ENCODE data around the gene SRF.
"Not testable (repeated sequence)": the region's sequence is repeated elsewhere in the genome, so short reads cannot be mapped to it uniquely, and the experiment has no call there.

The SRF gene

DNA sequence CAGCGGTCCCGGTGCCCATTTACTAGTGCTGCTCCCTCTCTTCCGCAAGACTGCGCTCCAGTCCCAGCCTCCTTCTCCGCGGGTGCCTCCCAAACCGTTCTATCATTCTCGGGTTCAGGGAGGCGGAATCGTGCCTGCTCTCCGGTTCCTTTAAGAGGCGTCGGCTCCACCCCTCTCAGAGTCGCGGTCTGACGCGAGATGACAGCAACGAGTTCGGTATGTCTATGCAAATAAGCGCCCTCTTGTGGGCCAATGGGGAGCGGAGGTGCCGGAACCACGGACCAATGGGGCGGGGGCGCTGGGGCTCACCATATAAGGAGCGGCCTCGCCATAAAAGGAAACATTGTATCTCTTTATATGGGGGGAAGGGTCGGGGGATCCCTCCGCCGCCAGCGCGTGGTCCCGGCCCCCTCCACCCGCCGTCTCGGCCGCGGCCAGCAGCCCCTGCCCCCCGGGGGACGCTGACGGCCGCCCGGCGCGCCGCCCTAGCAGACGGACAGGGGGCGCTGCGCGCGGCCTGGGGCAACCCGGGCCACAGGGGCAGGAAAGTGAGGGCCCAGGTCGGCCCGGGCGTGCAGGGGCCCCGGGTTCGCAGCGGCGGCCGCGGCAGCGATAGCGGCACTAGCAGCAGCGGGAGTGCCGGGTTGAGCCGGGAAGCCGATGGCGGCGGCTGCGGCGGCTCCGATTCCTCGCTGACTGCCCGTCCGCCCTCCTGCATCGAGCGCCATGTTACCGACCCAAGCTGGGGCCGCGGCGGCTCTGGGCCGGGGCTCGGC, at the start of gene SRF:
Gene SRF (plus strand): TSS at position 339 of the 776 bp plus-strand sequence. CDS start 388 bp downstream, at position 727.
- peak; percentile 100 for DNase-seq

DNA sequence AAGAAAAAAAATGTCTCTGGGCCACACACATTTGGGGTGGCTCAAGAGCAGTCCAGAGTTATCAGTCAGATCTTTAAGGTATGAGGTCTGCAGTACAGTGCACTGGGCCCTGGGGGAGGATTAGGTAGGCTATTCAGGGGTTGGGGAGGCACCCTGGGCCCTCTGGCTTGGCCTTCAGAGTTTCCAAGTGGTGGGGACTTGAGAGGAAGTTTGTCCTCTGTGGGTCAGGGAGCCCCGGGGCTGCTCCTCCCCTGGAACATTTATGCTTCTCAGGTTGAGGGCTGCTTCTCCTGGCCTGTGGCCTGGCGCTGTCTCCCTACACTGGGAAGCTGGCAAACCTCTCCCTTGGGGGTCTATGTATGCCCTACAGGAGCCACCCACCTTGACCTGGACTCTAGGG, 48.9 kb upstream of the SRF start:
- no peak for DNase-seq

DNA sequence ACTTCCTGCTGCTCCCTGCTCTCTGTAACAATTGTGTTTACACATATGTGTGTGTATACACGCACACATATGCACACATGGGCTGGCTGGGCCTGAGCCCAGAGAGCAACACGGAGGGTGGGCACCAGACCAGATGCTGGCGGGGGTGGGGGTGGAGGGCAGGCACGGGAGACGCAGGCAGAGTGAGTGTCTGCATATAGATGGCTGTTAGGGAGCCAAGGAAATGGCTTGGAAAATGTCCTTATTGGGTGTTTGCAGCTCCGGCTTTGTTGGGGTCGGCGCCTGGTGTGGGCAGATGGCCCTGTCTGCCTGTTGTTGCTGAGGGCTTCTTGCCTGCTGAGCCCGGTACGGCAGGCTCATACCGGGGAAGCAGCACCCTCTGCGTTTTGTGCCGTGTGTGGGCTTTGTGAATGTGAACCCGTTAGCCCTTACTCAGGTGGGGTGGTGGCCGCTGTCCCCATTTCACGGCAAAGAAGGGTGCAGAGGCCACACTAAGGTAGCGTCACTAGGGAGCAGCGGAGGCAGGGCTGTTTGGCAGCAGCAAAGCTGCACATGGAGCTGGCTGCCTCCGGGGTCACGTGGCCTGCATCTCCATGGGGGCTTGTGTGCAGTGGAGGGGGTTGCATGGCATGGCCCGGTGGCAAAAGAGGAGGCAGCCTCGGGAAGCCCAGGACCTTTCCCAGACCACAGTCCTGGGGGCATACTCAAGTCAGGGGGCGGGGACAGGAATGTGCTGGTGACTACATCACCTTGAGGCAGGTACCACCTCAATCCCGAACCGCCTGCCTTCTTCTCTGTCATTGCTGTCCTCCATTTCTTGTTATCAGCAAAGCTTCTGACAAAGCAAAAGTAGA, 47.4 kb upstream of the SRF start:
- DNase-seq = no peak

DNA sequence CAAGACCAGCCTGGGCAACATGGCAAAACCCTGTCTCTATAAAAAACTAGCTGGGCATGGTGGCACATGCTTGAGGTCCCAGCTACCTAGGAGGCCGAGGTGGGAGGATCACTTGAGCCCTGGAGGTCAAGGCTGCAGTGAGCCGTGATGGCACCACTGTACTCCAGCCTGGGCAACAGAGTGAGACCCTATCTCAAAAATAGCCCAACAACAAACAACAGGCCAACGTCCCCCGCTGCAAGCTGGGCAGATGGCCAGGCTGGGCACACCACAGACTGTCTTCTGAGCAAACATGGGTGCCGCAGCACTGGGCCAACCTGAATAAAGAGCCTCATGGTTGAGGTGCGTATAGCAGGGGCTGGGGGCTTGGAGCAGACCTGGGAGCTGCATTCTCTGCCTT, 46.6 kb upstream of the SRF start:
- DNase-seq = no peak

DNA sequence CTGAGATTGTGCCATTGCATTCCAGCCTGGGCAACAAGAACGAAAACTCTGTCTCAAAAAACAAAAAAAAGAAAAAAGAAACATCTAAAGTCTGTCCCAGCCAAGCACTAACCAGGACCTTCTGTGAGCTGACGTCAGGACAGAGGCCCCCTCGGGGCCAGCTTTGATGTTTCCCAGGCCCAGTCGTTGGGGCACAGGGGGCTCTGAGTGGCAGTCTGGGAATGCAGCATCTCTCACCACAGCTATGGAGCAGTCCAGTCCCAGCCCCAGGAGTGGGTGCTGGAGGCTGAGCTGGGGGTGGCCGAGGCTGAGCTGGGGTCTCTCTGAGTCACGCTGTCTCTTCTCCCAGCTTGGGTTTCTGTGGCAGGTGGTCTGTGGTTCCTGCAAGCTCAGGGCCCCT, 46.0 kb upstream of the SRF start:
- no peak for DNase-seq

DNA sequence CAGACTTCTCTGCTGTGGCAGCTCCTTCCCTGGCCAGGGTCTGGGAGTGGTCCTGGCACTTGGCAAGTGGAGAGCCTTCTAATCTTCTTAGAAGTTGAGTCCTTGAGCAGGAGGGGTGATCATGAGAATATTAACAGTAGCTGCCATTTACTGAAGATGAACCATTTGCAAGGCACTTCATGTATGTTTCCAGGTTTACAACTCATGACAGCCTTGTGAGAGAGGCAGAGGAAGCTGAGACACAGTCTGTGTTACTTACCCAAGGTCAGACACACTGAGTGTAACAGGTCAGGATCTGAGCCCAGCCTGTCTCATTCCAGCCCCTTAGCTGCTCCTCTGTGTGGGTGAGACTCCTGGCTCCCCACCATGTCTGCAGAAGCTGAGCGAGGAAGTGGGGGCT, 45.5 kb upstream of the SRF start:
- DNase-seq = no peak

DNA sequence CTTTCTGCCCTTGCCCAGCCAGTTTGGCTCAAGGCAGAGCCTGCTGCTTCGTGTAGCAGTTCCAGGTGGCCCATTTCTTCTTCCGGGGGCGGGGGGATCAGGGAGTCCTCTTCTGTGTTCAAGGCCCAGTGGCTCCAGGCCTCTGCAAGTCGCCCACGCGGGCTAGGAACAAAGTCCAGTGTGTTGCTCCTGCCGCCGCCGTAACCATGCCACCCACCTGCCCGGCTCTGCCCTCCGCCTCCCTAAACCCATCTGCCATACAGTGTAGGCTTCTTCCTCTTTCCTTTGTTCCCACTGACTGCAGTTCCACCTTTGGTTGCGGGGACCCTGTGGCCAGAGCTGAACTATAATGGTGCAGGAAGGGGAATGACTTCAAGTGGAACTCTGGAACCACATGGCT, 43.9 kb upstream of the SRF start:
- no peak for DNase-seq

DNA sequence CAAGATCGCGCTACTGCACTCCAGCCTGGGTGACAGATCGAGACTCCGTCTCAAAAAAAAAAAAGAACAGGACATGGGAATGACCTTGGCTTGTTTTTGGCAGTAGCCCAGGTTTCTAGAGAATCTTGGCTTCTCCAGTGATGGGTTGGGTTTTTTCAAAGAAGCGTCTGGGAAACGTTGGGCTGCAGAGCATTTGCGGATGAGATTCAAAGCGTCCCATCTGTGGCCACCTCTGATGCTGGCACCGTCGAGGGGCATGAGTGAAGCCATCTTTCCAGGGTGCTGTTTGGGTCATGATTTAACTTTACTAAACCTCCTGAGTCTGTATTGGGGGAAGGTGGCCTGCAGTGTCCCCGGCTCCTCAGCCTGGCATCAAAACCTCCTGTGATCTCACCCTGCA, 43.2 kb upstream of the SRF start:
- DNase-seq = no peak

DNA sequence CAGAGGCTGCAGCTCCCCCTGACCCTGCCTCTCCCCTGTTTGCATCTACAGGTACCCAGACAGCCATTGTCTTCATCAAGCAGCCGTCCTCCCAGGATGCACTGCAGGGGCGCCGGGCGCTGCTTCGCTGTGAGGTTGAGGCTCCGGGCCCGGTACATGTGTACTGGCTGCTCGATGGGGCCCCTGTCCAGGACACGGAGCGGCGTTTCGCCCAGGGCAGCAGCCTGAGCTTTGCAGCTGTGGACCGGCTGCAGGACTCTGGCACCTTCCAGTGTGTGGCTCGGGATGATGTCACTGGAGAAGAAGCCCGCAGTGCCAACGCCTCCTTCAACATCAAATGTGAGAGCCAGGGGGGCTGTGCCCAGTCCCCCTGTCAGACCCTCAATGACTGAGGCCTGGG, 42.1 kb upstream of the SRF start:
- no peak for DNase-seq

DNA sequence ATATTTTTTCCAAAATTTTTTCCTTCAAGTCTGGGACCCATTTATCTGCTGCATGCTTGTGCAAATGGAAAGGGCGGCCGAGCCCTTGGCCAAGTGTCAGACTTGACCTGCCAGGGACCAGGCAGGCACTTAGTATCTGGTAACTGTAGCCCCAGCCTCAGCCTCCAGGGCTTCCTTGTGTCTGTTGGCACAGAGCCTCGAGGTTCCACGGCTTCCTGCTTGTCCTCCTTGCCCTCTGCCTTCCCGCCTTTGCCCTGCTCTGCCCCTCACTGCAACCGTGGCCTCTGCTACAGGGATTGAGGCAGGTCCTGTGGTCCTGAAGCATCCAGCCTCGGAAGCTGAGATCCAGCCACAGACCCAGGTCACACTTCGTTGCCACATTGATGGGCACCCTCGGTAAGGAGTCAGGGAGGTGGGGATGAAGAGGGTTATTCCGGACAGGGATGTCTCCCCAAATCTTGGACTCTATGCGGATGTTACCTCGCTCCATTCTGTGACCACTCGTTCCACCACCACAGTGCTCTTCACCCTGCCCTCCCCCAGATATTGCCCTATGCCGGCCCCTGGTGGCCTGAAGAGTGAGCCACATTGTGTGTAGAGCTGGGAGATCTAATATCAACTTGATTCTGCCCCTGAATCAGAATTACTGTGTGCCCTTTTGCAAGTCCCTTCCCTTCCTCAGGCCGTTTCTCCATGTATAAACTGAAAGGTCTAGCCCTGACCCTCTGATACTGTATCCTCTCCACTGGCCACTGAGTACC, 41.5 kb upstream of the SRF start:
- DNase-seq = peak; percentile 76

DNA sequence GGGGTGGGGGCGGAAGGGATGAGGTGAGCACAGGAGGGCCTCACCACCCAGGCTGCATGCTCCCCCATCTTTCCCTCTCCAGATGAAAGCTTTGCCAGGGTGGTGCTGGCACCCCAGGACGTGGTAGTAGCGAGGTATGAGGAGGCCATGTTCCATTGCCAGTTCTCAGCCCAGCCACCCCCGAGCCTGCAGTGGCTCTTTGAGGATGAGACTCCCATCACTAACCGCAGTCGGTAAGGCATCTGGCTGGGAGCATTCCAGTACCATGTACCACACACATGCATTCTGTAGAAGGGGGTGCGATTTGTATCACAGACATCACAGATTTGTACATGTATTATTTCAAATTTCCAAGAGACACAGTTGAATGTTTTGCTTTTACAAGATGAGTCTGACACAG, 40.6 kb upstream of the SRF start:
- DNase-seq = no peak

DNA sequence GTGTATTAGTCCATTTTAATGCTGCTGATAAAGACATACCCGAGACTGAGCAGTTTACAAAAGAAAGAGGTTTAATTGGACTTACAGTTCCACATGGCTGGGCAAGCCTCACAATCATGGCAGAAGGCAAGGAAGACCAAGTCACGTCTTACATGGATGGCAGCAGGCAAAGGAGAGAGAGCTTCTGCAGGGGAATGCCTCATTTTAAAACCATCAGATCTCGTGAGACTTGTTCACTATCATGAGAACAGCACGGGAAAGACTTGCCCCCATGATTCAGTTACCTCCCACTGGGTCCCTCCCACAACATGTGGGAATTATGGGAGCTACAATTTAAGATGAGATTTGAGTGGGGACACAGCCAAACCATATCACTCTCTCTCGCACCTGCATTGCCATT, 39.7 kb upstream of the SRF start:
- not testable (repeated sequence) for DNase-seq

DNA sequence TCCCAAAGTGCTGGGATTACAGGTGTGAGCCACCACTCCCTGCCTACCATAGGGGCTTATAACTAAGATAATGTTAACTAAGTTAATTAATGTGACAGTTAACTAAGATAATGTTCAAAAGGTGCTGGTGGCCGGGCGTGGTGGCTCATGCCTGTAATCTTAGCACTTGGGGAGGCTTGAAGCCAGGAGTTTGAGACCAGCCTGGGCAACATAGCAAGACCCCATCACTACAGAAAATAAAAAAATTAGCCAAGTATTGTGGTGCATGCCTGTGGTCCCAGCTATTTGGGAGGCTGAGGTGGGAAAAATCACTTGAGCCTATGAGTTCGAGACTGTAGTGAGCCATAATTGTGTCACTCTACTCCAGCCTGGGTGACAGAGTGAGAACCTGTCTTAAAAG, 32.8 kb upstream of the SRF start:
- no peak for DNase-seq

DNA sequence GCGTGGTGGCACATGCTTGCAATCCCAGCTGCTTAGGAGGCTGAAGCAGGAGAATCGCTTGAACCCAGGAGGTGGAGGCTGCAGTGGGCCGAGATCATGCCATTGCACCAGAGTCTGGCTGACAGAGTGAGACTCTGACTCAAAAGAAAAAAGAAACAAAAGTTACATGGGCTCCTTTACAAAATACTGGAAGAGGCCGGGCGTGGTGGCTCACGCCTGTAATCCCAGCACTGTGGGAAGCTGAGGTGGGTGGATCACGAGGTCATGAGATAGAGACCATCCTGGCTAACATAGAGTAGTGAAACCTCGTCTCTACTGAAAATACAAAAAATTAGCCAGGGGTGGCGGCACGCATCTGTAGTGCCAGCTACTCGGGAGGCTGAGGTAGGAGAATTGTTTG, 31.1 kb upstream of the SRF start:
- not testable (repeated sequence) for DNase-seq

DNA sequence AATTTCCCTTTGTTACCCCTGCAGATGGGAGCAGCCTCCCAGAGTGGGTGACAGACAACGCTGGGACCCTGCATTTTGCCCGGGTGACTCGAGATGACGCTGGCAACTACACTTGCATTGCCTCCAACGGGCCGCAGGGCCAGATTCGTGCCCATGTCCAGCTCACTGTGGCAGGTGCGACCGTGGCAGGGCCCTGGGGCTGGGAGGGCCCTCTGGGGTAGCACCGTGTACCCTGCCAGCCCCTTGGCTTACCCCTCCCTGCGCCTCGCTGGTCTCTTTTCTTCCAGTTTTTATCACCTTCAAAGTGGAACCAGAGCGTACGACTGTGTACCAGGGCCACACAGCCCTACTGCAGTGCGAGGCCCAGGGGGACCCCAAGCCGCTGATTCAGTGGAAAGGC, 29.4 kb upstream of the SRF start:
- DNase-seq = no peak

DNA sequence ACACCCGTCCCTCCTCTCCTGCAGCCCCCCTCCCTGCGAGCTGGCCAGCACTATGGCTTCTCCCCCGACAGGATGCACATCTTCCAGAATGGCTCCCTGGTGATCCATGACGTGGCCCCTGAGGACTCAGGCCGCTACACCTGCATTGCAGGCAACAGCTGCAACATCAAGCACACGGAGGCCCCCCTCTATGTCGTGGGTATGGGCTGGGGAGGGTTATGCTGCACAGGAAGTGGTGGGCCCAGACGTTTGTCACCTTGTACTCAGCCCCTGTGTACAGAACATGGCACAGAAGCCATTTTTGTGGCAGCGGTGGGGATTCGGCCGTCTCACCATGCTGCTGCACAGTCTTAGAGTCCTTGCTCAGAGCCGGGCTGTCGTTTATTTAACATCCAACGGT, 29.0 kb upstream of the SRF start:
- DNase-seq = no peak

DNA sequence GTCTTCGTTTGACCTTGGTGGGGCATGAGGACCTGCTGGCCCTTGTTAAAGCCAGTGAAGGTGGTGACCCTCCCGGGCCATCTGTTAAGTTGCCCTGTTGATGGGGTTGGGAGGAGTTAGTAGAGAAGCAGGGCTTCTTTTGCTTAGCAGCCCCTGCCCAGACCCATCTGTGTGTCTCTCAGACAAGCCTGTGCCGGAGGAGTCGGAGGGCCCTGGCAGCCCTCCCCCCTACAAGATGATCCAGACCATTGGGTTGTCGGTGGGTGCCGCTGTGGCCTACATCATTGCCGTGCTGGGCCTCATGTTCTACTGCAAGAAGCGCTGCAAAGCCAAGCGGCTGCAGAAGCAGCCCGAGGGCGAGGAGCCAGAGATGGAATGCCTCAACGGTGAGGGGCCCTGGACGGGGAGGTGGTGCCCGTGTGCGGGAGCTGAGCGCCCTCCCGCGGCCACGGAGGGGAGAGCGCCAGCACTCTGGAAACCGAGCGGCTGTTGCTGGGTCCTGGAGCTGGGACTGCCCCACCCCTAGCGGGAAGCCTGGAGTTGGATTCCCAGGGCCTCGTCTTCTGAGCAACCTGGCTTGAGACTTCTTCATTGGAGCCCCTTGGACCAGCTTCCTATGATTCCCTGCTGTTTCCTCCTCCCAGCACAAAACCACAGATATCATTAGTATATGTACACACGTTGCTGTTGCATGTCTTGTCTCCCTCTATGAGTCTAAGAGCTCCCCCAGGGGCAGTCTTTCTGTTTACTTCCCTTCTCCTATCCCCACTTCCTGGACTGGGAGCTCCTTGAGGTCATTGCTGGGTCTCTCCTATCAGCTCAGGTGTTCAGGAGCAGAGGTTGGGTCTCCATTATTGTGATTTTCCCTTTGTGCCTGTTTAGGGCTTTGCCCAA, 27.6 kb upstream of the SRF start:
- peak; percentile 87 for DNase-seq

DNA sequence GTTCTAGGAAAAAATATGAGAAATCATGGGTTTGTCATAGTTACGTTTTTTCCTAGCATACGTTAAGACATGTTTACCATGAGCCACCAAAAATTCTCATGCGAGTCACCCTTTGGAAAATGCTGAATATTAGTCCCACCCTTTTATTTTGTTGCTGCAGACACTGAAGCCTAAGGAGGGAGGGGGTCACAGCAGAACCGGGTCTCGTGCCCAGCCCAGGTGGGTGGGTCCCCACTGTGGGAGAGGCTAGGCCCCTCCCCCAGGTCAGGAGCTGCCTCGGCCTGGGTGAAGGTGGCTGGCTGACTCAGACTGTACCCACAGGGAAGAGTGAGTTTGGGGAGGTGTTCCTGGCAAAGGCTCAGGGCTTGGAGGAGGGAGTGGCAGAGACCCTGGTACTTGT, 26.2 kb upstream of the SRF start:
- DNase-seq = no peak

DNA sequence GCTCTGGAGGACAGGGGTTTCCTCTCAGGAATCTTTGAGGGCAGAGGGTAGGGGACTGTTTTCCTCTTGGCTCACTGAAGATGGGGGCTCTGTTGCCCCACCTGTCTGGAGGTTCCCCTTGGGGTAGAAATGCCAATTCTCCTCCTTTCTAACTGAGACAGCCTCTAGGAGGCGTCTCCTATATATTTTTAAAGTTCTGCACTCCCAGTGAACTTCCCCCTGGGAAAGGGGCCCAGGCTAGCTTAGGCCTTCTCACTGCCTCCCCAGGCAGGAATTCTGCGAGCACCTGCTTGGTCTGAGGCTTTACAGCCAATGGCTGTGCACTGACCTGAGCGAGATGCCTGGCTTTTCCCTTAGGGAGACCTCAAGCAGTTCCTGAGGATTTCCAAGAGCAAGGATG, 24.8 kb upstream of the SRF start:
- DNase-seq = no peak

DNA sequence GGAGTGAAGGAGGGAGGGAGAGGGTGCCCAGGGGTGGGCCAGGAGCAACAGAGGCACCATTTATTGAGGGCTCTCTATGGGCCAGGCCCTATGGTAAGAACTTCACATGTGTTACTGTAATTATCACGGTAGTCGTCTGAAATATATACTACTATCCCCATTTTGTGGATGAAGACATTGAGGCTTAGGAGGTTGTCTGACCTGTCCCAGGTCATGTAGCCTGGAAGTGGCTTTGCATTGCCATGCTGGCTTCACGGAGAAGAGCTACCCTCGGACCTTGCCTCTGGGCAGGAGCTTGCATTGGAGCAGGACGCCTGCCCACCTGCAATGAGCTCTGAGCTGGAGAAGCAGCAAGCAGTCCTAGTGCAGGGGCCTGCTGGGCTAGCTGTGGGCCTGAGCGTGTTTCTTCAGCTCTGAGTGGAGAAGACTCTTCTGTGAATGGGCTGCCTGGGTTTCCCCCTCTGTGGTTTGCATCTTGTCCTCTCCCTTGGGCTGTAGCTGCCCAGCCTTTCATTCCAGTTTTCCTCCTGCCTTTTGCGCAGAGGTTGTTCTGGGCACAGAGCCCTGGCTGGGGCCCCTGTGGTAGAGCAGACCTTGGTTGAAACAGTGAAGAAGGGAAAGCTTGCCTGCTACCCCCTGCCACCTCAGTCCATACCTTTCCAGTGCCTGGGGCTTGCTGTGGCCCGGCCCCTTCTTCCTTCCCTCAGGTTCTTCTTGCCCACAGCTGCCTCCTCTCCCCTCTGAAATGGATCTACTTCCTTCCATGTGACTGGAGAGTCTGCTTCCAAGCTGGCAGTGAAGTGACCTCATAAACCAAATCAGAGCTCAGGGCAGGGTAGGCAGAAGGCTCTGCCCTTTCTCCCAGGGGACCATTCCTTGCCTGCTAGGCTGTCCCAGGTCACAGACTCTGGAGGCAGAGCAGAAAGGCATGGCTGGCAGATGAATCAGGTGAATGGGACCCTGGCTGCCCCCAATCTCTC, 24.1 kb upstream of the SRF start:
- DNase-seq = no peak

Measured in hematopoietic multipotent progenitor cell treated with erythropoietin and hydrocortisone succinate and interleukin-3 and kit ligand, for 6 days (in vitro differentiated cells).